HG03354 (cell line): ENCODE data around the gene OPHN1.
"Not testable (repeated sequence)": the region's sequence is repeated elsewhere in the genome, so short reads cannot be mapped to it uniquely, and the experiment has no call there.

Source experiments
- ATAC-seq: cut with Tn5 transposase; IDR thresholded peaks from one replicate; pipeline ENCODE4 v1.9.1; 2021; ENCODE audit warnings: mild to moderate bottlenecking; ENCODE audit not compliant: unreplicated experiment, poor library complexity, severe bottlenecking

OPHN1 gene

DNA sequence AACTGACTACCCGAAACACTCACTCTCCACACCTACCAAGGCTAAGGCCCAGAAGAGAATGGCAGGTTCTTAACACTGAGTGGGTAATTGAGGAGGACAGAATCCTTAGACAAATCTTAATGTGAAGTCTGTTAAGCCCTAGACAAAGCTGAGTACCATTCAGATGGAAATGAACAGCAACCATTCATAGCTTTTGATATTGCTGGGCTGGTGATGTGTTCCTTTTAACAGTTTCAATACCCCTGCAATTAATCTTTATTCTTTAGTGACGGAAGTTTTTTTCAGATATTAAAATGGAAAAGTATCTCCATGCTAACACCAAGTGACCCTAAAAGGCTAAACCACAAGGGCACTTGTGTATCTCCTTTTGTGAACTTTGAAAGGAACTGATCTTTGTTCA, 334.9 kb downstream of the OPHN1 start:
- no peak for ATAC-seq

DNA sequence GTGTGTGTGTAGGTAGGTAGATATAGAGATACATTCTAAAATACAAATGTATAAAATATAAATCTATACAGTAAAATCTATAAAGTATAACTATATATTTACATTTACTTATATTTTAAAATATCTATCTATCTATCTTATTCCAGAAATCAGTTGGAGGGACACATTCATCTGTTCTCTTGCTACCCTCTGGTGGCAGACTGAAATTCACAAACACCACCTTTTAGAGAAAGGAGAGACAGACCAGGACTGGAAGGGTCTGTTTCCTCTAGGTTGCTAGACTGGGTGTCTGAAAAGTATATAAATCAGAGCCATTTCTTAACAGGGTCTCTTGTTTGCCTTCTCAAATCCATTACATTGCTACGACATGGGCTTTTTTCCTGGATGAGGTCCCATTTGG, 343.0 kb downstream of the OPHN1 start:
- no peak for ATAC-seq

DNA sequence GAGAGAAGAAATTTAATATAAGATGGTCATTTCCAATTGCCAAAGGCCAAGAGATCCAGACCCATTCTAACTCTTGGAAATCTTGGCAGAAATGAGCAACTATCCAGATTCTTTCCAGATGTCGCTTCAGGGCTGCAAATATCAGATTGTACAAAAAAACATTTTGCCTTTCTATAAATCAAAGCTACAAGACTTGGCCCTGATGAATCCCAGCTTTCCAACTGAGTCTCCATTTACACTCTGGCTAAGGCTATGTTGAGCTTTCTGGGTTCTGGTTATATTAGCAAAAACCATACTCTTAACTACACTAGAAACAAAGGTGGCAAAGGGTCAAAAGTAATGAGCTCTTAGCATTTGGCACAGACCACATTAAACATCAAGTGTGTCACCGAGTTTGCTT, 345.8 kb downstream of the OPHN1 start:
- no peak for ATAC-seq

DNA sequence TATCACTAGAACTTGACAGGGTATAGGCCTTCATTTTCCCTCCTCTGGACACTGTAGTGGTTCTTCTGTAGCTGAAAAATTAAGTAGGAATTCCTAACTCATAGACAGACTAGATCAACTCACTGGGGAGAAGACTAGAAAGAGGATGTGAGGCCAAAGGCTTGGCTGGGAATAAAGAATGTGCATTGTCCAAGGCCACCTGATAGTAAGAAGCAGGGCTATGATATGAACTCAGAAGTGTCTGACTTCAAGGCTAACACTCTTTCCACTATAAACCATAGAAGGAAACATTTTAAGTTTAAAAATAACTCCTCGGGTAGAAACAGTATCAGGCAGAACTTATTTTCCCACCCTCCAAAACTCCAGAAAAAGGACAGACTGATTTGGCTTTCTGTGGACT, 346.6 kb downstream of the OPHN1 start:
- no peak for ATAC-seq

DNA sequence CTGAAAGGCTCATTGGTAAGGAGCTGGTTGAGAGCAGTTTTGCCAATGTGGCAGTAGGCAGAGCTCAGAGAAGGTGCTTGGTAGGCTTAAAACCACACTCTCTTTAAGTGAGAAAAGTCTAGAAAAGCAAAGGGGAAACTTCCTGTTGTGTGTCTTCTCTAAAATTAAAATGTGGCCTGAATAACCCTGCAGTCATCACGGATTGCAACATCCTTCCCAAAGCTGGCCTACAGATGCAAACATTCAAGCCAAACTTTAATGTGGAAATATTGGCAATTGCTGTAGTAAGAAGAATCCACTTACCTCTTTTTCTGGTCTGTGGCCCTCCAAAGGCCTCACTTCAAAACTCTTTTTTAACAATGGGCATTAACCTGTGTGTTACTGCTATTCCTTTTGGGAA, 348.5 kb downstream of the OPHN1 start:
- ATAC-seq, result no peak

DNA sequence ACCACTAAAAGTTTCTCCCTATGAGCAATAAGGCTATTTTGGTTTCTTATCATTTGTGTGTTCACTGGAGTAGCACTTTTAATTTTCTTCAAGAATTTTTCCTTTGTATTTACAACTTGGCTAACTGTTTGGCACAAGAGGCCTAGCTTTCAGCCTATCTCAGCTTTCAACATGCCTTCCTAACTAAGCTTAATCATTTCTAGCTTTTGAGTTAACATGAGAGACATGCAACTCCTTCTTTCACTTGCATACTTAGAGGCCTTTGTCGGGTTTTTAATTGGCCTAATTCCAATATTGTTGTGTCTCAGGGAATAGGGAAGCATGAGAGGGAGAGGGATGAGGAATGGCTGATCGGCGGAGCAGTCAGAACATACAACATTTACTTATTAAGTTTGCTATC, 349.8 kb downstream of the OPHN1 start:
- no peak for ATAC-seq

DNA sequence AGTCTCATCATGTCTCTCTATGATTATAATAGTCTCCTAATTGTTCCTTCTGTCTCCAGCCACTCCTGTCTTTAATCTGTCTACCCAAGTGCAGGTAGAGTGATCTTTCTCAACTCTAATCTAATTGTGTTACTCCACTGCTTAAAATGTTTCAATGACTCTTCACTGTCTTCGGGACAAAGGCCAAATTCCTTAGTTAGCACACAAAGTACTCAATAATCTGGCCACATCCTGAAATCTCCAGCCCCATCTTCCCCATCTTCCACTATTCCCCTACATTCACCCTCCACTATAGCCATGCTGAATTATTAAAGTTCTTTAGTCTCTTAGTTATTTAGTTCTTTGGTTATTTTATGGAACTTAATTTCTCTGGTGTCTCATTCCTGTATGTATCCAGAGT, 353.3 kb downstream of the OPHN1 start:
- no peak for ATAC-seq

DNA sequence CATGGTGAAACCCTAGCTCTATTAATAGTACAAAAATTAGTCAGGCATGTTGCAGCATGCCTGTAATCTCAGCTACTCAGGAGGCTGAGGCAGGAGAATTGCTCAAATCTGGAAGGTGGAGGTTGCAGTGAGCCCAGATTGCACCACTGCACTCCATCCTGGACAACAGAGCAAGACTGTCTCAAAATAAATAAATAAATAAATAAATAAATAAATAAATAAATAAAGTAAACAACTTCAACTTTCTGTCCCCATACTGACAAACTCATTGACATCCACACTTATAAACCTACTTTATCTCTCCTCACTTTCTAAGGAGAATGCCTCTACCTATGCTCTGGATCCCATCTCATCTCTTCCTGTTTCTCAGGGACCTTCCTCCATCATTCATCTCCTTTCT, 354.5 kb downstream of the OPHN1 start:
- not testable (repeated sequence) for ATAC-seq

DNA sequence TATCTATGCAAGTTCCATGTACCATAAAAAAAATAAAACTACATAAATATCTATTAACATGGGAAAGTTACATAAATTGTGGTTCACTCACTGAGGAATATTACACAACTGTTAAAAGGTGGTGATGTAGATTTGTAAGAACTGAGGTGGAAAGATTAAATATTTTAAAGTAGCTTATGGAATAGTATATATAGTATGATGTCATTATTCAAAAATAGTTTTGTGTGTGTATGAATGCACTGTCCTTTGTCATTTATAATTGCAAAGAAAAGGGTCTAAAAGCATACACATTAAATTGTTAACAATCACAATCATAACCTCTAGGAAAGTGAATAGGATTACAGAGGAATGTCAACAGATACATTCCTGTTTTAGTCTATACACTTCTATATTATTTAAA, 355.9 kb downstream of the OPHN1 start:
- ATAC-seq, result no peak

DNA sequence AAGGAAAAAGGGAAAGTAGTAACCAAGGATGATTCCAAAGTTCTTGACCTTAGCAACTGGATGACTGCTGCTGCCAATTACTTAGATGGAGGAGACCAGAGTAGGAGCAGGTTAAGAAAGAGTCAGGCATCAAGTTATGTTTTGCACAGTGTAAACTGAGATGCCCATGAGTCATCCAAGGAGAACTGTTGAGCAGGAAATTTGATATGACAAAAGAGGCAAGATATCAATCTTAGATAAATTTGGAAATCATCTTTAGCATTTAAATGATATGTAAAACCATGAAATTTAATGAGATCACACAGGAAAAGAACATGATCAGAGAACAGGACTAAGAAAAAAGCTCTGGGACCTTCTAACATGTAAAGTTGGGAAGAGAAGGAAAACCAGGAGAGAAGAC, 361.3 kb downstream of the OPHN1 start:
- ATAC-seq, result no peak

DNA sequence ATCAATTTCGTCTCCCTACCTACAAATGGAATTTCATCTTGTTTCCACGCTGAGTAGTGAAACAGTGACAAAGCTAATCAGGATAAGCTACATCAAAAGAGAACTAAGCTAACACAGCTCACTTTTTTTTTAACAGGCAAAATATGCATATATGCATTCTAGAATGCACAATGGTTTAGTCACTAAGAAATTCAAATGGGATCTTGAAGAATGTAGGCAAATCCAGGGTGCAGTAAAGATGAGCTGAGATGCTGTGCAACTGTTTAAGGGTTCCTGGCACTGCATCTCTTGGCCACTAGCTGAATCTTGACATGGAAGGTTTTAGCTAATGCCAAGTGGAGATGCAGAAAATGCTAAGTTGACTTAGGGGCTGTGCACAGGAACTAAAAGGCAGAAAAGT, 363.2 kb downstream of the OPHN1 start:
- ATAC-seq, result not testable (repeated sequence)

DNA sequence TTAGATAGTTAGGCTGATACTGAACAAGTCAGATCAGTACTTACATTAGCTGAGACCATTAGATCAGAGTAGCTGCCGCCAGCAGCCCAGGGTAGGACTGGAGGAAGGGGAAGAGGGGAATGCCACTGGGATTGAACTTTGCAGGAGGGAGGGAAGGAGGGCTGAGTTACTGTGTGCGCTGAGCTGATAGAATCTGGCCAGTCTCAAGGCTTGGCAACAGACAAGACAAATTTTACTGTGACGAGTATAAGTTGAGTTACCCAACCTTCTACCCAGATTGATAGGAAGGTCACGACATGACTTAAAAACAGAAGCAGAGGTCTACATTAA, 372.1 kb downstream of the OPHN1 start:
- no peak for ATAC-seq

DNA sequence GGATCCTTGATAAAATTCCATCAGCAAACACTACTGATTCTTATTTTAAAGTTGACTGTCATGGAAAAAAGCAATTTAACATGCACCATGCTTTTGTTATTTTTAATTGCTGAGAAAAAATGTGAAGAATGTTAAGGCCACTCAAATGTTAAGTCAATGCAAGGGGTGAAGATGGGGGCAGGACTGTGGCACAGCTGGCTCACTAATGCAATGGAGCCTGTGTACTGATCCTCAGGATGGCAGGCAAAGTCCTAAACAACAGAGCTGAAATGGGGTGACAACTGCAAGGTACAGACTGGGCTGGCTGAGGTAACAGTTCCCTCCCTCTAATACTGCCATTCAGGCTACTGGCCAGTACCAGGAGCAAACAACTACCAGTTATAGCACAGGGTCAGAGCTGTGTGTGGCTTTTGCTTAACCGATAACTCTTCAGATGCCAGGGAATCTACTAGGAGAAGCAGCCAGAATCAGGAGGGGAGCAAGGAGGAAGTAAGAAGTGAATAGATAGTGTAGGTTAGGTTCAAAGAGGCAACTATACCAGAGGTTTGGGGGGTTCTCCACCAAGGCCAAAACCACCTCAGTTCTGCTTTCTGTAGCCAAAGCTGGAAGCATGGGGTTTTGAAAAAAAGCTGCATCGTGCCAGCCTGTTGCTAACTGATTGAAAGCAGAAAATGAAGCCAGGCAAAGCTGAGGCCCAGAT, 372.6 kb downstream of the OPHN1 start:
- ATAC-seq, result no peak

DNA sequence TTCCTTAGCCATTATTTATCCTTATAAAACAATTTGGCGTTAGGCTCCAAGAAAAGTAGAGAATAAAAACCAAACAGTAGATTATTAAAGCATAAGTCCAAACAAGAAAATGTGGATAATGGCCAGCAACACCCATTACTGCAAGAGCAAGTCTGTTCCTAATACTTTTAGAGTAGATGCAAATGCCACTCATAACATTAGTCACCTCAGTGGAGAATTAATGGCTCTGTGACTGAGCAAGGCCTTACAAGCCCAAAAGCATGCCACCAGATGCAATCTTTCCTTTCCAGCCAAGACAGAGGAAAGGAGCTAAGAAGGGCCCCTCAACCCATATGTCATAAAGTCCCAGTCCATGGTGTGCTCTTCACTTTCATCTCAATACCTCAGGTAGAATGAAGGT, 373.8 kb downstream of the OPHN1 start:
- no peak for ATAC-seq

DNA sequence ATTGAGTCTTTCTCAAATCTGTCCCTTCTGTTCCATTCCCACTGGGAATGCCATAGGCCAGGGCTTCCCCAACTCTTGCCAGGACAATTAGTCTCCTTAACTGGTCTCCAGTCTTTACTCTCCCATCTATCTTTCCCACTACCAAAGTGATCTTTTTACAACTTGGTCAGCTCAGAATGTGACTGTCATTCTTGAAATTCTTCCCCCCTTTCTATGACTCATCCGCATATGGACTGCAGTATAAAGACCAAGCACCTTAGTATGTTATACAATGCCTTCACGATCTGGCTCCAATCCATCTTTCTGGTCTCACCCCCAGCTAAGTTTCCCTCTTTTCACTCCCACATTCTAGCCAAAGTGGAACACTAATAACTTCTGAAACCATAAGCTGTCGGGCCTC, 383.8 kb downstream of the OPHN1 start:
- no peak for ATAC-seq

DNA sequence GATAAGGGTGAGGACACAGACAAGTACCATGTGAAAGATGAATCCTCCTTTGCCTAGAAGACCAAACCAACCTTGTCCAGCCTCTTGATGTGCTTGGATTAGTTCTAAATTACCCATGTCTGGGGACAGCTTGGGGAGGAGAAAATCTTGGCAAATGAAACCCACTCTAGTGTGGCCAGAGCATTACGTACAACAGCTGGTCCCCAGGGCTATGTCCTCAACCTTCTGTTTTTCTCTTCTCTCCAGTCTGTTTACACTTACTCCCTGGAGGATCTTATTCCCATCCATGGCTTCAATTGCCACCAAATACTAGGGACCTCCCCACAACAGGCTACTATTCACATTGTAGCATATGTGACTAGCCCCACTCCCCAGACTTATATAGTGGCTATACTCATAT, 384.5 kb downstream of the OPHN1 start:
- no peak for ATAC-seq

DNA sequence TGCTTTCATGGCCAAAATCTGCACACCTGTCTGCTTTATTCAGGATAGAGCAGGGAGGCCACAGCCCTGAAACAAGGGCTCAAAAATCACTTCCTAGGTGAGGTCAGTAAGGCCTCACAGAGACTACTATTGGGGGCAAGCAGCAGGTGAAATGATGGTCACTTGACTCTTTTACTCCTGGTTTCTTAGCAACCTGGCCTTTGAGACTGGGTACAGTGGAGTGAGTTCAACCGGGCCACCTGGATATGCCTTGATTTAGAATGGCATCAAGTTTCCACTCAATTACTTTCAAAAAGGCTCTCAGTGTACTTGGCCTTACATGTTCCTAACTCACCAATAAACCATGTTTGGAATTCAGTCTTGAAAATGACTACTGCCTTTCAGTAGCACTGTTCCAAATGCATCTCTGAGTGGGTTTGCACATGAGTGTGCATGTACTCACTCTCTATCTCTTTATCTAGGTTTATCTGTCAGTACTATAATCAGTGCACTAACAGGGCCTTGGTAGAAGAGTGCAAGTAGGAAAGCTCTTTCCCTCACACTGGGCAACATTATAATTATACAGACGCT, 388.2 kb downstream of the OPHN1 start:
- no peak for ATAC-seq

DNA sequence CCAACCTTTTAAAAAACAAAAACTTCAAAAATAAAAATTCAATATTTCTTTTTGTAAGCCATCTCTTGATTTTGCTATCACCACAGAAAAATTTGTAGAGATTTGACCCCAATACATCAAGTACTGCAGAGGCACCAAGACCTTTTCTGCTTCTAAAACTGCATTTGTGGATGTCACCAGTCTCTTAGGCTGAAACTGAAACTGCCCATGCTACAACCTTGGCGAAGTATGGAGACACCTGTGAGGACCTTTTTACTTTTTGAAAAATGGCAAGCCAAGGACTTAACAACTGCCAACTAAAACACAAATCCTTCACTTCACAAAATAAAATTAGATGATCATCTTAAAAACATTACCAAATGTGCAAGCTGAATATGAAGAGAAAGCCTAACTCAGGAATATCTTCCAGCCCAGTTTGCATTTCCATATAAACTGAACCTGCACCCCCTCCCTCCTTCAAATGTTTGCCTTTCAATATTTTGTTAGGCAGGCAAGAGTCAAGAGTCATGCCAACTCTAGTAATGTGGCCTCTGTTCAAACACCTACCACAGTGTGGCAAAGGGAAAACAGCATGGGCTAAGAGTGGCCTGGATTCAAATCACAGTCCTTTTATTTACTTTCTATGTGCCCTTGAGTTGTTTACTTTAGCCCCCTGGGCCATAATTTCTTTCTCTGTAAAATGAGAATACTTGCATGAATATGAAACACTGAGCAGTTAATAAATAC, 389.4 kb downstream of the OPHN1 start:
- ATAC-seq, result no peak

DNA sequence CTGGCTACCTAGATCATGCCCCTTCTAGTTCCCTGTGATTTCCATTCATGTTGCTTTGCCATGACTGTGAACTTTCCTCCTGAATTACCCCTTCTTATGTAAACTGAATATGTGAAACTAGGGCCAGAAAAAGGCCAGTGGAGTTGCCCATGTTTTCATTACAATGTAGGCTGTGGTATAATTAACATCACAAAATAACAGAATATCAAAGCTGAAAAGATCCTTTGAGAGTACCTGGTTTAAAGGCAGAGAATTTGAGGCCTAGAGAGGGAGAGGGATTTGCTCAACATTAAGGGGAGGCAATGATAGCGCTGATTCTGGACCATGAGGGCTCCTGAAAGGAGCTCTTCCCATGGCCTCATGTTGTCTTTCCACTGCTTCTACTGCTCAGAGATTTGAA, 392.2 kb downstream of the OPHN1 start:
- no peak for ATAC-seq

DNA sequence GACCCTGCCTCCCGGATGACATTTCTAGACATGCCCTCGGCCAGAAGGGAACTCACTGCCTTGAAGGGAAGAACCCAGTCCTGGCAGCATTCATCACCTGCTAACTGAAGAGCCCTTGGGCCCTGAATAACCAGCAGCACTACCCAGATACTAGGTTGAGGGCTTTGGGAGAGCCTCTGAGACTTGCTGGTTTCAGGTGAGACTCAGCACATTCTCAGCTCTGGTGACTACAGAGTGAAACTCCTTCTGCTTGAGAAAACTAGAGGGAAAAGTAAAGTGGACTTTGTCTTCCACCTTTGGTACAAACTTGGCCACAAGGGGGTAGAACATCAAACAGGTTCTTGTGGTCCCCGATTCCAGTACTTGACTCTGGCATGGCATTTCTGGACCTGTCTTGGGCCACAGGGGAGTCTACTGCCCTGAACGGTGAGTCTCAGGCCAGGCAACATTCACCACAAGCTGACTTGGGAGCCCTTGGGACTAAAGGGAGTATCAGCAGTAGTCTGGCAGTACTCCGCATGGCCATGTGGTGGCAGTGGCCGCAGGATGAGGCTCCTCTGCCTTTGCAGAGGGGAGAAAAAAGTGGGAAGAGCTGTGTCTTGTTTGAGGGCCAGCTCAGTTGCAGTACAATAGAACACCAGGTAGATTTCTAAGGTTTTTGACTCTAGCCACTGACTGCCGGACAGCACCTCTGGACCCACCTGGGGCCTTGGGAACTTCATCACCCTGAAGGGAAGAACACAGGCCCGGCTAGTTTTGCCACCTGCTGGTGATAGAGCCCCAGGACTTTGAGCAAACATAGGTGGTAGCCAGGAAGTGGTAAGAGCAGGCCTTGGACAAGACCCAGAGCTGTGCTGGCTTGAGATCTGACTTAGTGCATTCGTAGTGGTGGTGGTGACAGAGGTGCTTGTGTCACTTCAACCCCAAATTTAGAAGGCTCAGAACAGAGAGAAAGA, 414.8 kb downstream of the OPHN1 start:
- peak; percentile 53 for ATAC-seq
